Neural cell (in vitro differentiated cells): ENCODE data around the gene LRRK1. TPM values are rescaled to one million over a fixed set of nuclear protein-coding genes. Genes with fewer than 3 reads are reported as not detected.

Source experiments
- H2AFZ ChIP-seq: fragments of 200-600, 300-800 bp; sonication (generic), shearing (Covaris generic); 2 replicates; pipeline ENCODE4 v1.6.0; 2014; ENCODE audit warnings: low read depth, mild to moderate bottlenecking, antibody characterized with exemption, low read length, moderate library complexity
- H3F3A ChIP-seq: fragments of 200-600 bp; shearing (Covaris generic); 2 replicates; pipeline ENCODE4 v1.6.1; 2016; ENCODE audit warnings: mild to moderate bottlenecking, moderate library complexity, mixed read lengths, antibody characterized with exemption, low read length; ENCODE audit not compliant: insufficient read depth, poor library complexity, severe bottlenecking
- H3K27ac ChIP-seq: fragments of 200-600, 300-800 bp; sonication (generic), shearing (Covaris generic); 2 replicates; pipeline ENCODE4 v1.5.1; 2014; ENCODE audit warnings: mild to moderate bottlenecking, low read length, moderate library complexity
- H3K27me3 ChIP-seq: fragments of 300-800, 200-600 bp; sonication (generic), shearing (Covaris generic); 2 replicates; pipeline ENCODE4 v1.6.0; 2014; ENCODE audit warnings: mild to moderate bottlenecking, low read depth, low read length, moderate library complexity; ENCODE audit not compliant: insufficient read depth
- H3K36me3 ChIP-seq: fragments of 300-800, 200-600 bp; sonication (generic), shearing (Covaris generic); 2 replicates; pipeline ENCODE4 v1.5.1; 2014; ENCODE audit warnings: mild to moderate bottlenecking, antibody characterized with exemption, low read length, moderate library complexity; ENCODE audit not compliant: insufficient read depth
- H3K4me2 ChIP-seq: fragments of 300-800, 200-600 bp; sonication (generic), shearing (Covaris generic); 2 replicates; pipeline ENCODE4 v1.6.0; 2014; ENCODE audit warnings: mild to moderate bottlenecking, low read length
- H3K4me3 ChIP-seq: fragments of 300-800, 200-600 bp; sonication (generic), shearing (Covaris generic); 2 replicates; pipeline ENCODE4 v1.5.1; 2014; ENCODE audit warnings: mild to moderate bottlenecking, low read length, moderate library complexity
- H3K79me2 ChIP-seq: fragments of 200-600 bp; shearing (Covaris generic); replicated peaks from 2 replicates; pipeline ENCODE4 v1.6.0; 2014; ENCODE audit warnings: mild to moderate bottlenecking, low read length, moderate library complexity; ENCODE audit not compliant: insufficient read depth
- H3K9ac ChIP-seq: fragments of 300-800, 200-600 bp; sonication (generic), shearing (Covaris generic); 2 replicates; pipeline ENCODE4 v1.6.1; 2016; ENCODE audit warnings: mild to moderate bottlenecking, low read length, mixed read lengths
- H3K9me2 ChIP-seq: fragments of 200-600 bp; shearing (Covaris generic); 2 replicates; pipeline ENCODE4 v1.6.1; 2016; ENCODE audit warnings: mild to moderate bottlenecking, low read length, mixed read lengths; ENCODE audit not compliant: insufficient read depth
- H3K9me3 ChIP-seq: fragments of 200-600, 300-800 bp; sonication (generic), shearing (Covaris generic); 2 replicates; pipeline ENCODE4 v1.6.1; 2016; ENCODE audit warnings: mild to moderate bottlenecking, mixed run types, low read length, moderate library complexity, mixed read lengths
- H4K20me1 ChIP-seq: fragments of 200-600 bp; shearing (Covaris generic); 2 replicates; pipeline ENCODE4 v1.6.1; 2016; ENCODE audit warnings: mild to moderate bottlenecking, mixed run types; ENCODE audit not compliant: insufficient read depth
- CTCF ChIP-seq: fragments of 450-650 bp; IDR thresholded peaks from 2 replicates; pipeline ENCODE4 v1.5.1; 2014; ENCODE audit warnings: antibody characterized with exemption, mild to moderate bottlenecking, moderate library complexity; ENCODE audit not compliant: poor library complexity, severe bottlenecking
- EP300 ChIP-seq: fragments of 450-650 bp; conservative IDR thresholded peaks from 2 replicates; pipeline ENCODE4 v1.6.1; 2014; ENCODE audit warnings: antibody characterized with exemption, mild to moderate bottlenecking, moderate library complexity; ENCODE audit not compliant: poor library complexity, severe bottlenecking
- EZH2 ChIP-seq: fragments of 200-600, 300-800 bp; shearing (Covaris generic), sonication (generic); IDR thresholded peaks from 2 replicates; pipeline ENCODE4 v1.6.1; 2014; ENCODE audit warnings: antibody characterized with exemption, low read length, borderline replicate concordance, mild to moderate bottlenecking; ENCODE audit not compliant: insufficient read depth, poor library complexity, severe bottlenecking
- MXI1 ChIP-seq: fragments of 450-650 bp; conservative IDR thresholded peaks from 2 replicates; pipeline ENCODE4 v1.6.1; 2014; ENCODE audit warnings: antibody characterized with exemption, mild to moderate bottlenecking; ENCODE audit not compliant: poor library complexity, severe bottlenecking
- POLR2AphosphoS5 ChIP-seq: IDR thresholded peaks from 2 replicates; pipeline ENCODE4 v1.6.1; 2012
- RAD21 ChIP-seq: fragments of 450-650 bp; conservative IDR thresholded peaks from 2 replicates; pipeline ENCODE4 v1.6.1; 2014; ENCODE audit warnings: antibody characterized with exemption, mild to moderate bottlenecking, moderate library complexity
- REST ChIP-seq: IDR thresholded peaks from 2 replicates; pipeline ENCODE4 v1.6.1; 2012; ENCODE audit warnings: borderline replicate concordance
- SMC3 ChIP-seq: fragments of 450-650 bp; conservative IDR thresholded peaks from 2 replicates; pipeline ENCODE4 v1.6.1; 2014; ENCODE audit warnings: antibody characterized with exemption, mild to moderate bottlenecking, moderate library complexity; ENCODE audit not compliant: poor library complexity
- TAF1 ChIP-seq: IDR thresholded peaks from 2 replicates; pipeline ENCODE4 v1.6.1; 2012; ENCODE audit warnings: low read depth
- polyA plus RNA-seq: library from polyadenylated mRNA; depleted of rRNA; stranded (reverse); fragments of >200 nt; gene quantifications from 2 replicates; pipeline ENCODE4 v1.2.3, GENCODE V29; 2014

LRRK1 gene
- polyA plus RNA-seq, 1 donor from 2014 or later, result 0.06 TPM

GRCh38 chr15:101097111-101097510 is 178.0 kb downstream of the LRRK1 start:
- Histone ChIP-seq H3K36me3 (no peaks in the 10 kb centered on the region), H3K27me3 (no peaks in the 10 kb centered on the region), H3K9me3 (no peaks in the 10 kb centered on the region), H3K4me3 (no peak overlapping the region), H4K20me1 (no peaks in the 10 kb centered on the region), H3K4me2 (no peak overlapping the region), H3F3A (no peaks in the 10 kb centered on the region), H3K79me2 (no peaks in the 10 kb centered on the region), H2AFZ (no peak overlapping the region), H3K9me2 (no peaks in the 10 kb centered on the region), H3K27ac (no peak overlapping the region), H3K9ac (no peak overlapping the region)
- no peak for TF ChIP-seq CTCF
- no peak for TF ChIP-seq POLR2AphosphoS5
- no peak for TF ChIP-seq MXI1
- TF ChIP-seq EZH2, result no peak
- TF ChIP-seq REST, result no peak
- TF ChIP-seq SMC3, result no peak
- TF ChIP-seq RAD21, result no peak
- no peak for TF ChIP-seq EP300
- no peak for TF ChIP-seq TAF1

- H3K36me3 ChIP-seq, result no peaks in the 10 kb centered on the region
- H3K79me2 ChIP-seq, result no peaks in the 10 kb centered on the region
- H3K27me3 ChIP-seq, result no peaks in the 10 kb centered on the region
- H3K9me3 ChIP-seq, result no peaks in the 10 kb centered on the region
- no peak overlapping the region for H3K9ac ChIP-seq
- H4K20me1 ChIP-seq, result no peaks in the 10 kb centered on the region
- no peaks in the 10 kb centered on the region for H3F3A ChIP-seq
- no peaks in the 10 kb centered on the region for H3K9me2 ChIP-seq
- H3K4me3 ChIP-seq, result no peak overlapping the region
- no peak overlapping the region for H2AFZ ChIP-seq
- H3K27ac ChIP-seq, result no peak overlapping the region
- TF ChIP-seq RAD21, result no peak
- no peak for TF ChIP-seq CTCF
- no peak for TF ChIP-seq MXI1
- TF ChIP-seq REST, result no peak
- TF ChIP-seq EP300, result no peak
- H3K4me2 ChIP-seq, result no peak overlapping the region
Observed at GRCh38 chr15:101099183-101099582, 180.0 kb downstream of the LRRK1 start.
